B cell (primary cell): Measurements from ENCODE around the gene XRCC4. TPM values are rescaled to one million over a fixed set of nuclear protein-coding genes. Genes with fewer than 3 reads are reported as not detected.

Experiments used
- ATAC-seq: fragments of 200-7000 bp; cut with Tn5 transposase; one replicate; pipeline ENCODE4 v1.10.0; 2021; ENCODE audit warnings: low read depth, mild to moderate bottlenecking, moderate number of reproducible peaks, moderate library complexity
- CTCF ChIA-PET: fragments of 350-600 bp; sonication (Branson Sonifier 250); formaldehyde crosslinking; loops from one replicate; lab custom pipeline; 2021; ENCODE audit warnings: antibody characterized with exemption, inconsistent platforms; lab: Charles Lee
- POLR2A ChIA-PET: fragments of 350-600 bp; sonication (Branson Sonifier 250); formaldehyde crosslinking; loops from one replicate; lab custom pipeline; 2021; ENCODE audit warnings: antibody characterized with exemption; lab: Charles Lee
- DNase-seq: peaks from one replicate; pipeline ENCODE4 v3.0.0; 2013
- H2AFZ ChIP-seq: 2 replicates; pipeline ENCODE4 v1.6.1; 2012; ENCODE audit warnings: mild to moderate bottlenecking, low read depth, low read length; ENCODE audit not compliant: insufficient read depth, poor library complexity, severe bottlenecking
- H3K27ac ChIP-seq, 2 donors: 1 replicate in 1 of 2; 2 replicates in 1 of 2; pipeline ENCODE4 v1.5.1; 2012 to 2013; ENCODE audit warnings: low read length in 2 of 2, mild to moderate bottlenecking in 2 of 2, moderate library complexity in 1 of 2
- H3K27me3 ChIP-seq, 4 experiments: fragments of 200-600 bp in 1 of 4; sonication (generic) in 1 of 4; replicated peaks in 1 of 4; 1 replicate in 2 of 4; 2 replicates in 2 of 4; pipeline versions ENCODE4 v1.6.1 to v1.7.0; 2013 to 2016; ENCODE audit warnings: low read length in 3 of 4, mild to moderate bottlenecking in 2 of 4, mixed read lengths in 1 of 4, moderate library complexity in 1 of 4; ENCODE audit not compliant: insufficient read depth in 4 of 4, control insufficient read depth in 3 of 4; ENCODE audit errors: control extremely low read depth in 1 of 4
- H3K36me3 ChIP-seq, 2 experiments: replicated peaks in 1 of 2; 1 replicate in 1 of 2; 2 replicates in 1 of 2; pipeline versions ENCODE4 v1.6.1 to v1.7.1; 2013; ENCODE audit warnings: low read length in 1 of 2; ENCODE audit not compliant: insufficient read depth in 2 of 2, control insufficient read depth in 1 of 2; ENCODE audit errors: control extremely low read depth in 1 of 2, extremely low read depth in 1 of 2
- H3K4me1 ChIP-seq, 2 donors: fragments of 200-600 bp in 1 of 2; sonication (generic) in 1 of 2; 1 replicate in 1 of 2; 2 replicates in 1 of 2; pipeline versions ENCODE4 v1.5.1 to v1.6.1; 2013 to 2017; ENCODE audit warnings: low read length in 2 of 2; ENCODE audit not compliant: control insufficient read depth in 2 of 2, insufficient read depth in 2 of 2
- H3K4me2 ChIP-seq: replicated peaks from 2 replicates; pipeline ENCODE3; 2012; ENCODE audit warnings: mild to moderate bottlenecking, low read depth, low read length; ENCODE audit not compliant: poor library complexity, severe bottlenecking
- H3K4me3 ChIP-seq, 5 experiments: fragments of 200-600 bp in 1 of 5; sonication (generic) in 1 of 5; 1 replicate in 3 of 5; 2 replicates in 2 of 5; pipeline versions ENCODE4 v1.5.1 to v1.7.0; 2011 to 2016; ENCODE audit warnings: low read length in 4 of 5, mild to moderate bottlenecking in 4 of 5, low read depth in 2 of 5, control low read depth in 1 of 5, moderate library complexity in 1 of 5; ENCODE audit not compliant: insufficient read depth in 1 of 5; ENCODE audit errors: control extremely low read depth in 1 of 5, extremely low read depth in 1 of 5
- H3K79me2 ChIP-seq: fragments of 200-600 bp; sonication (generic); one replicate; pipeline ENCODE4 v1.6.0; 2016; ENCODE audit warnings: low read length; ENCODE audit not compliant: control insufficient read depth, insufficient read depth
- H3K9ac ChIP-seq: fragments of 200-600 bp; sonication (generic); 2 replicates; pipeline ENCODE4 v1.6.1; 2017; ENCODE audit warnings: mild to moderate bottlenecking, low read length, moderate library complexity
- H3K9me3 ChIP-seq, 3 donors: one replicate each; pipeline versions ENCODE4 v1.6.1 to v1.7.1; 2013; ENCODE audit warnings: low read length in 2 of 3; ENCODE audit not compliant: control insufficient read depth in 2 of 3, insufficient read depth in 1 of 3; ENCODE audit errors: control extremely low read depth in 1 of 3
- H4K20me1 ChIP-seq: 2 replicates; pipeline ENCODE4 v1.6.0; 2012; ENCODE audit warnings: mild to moderate bottlenecking, low read length; ENCODE audit not compliant: insufficient read depth, control insufficient read depth, poor library complexity, severe bottlenecking
- H3K27ac Mint-ChIP-seq: one replicate; pipeline ENCODE4 v1.8.0; 2021; ENCODE audit warnings: mixed read lengths
- H3K27me3 Mint-ChIP-seq: one replicate; pipeline ENCODE4 v1.8.0; 2021; ENCODE audit warnings: mixed read lengths
- H3K4me1 Mint-ChIP-seq: one replicate; pipeline ENCODE4 v1.8.0; 2021; ENCODE audit warnings: mixed read lengths
- H3K4me3 Mint-ChIP-seq: one replicate; pipeline ENCODE4 v1.8.0; 2021; ENCODE audit warnings: mixed read lengths
- H3K9me3 Mint-ChIP-seq: one replicate; pipeline ENCODE4 v1.8.0; 2022; ENCODE audit warnings: mixed read lengths; ENCODE audit not compliant: insufficient read depth
- EZH2 ChIP-seq: IDR thresholded peaks from 2 replicates; pipeline ENCODE4 v1.6.1; 2012; ENCODE audit warnings: borderline replicate concordance, low read depth, mild to moderate bottlenecking, moderate library complexity, low read length; ENCODE audit not compliant: insufficient read depth, poor library complexity, severe bottlenecking
- WGBS: methylation state at CpG from one replicate; pipeline ENCODE4 v1.1.5; 2013; ENCODE audit warnings: missing lambda C conversion rate; ENCODE audit not compliant: insufficient coverage; 5-methylcytosine and 5-hydroxymethylcytosine counted together
- intact Hi-C: fragments of 100-400 bp; cut with micrococcal nuclease; formaldehyde crosslinking; loops from one replicate; pipeline ENCODE4 v1.10.0; 2022
- polyA plus RNA-seq: library from polyadenylated mRNA; depleted of rRNA; stranded (reverse); fragments of >200 nt; gene quantifications from 2 replicates; pipeline ENCODE4 v1.2.3, GENCODE V29; 2012
- total RNA-seq, 2 donors: library from RNA; stranded (reverse); fragments of 120-200 nt in 1 of 2; gene quantifications; 1 replicate in 1 of 2; 2 replicates in 1 of 2; pipeline versions ENCODE4 v1.2.3 to v1.2.4, GENCODE V29; 2013 to 2022
- TF ChIP-seq, protein P1 (sequence below): fragments of 200-600 bp; IDR thresholded peaks from one replicate; pipeline ENCODE4 v1.8.0; 2022; ENCODE audit warnings: antibody characterized with exemption, mild to moderate bottlenecking

Gene XRCC4
- total and polyA plus RNA-seq, 2 donors (not counting 1 experiment from before 2014, with no cell fraction given), result 1.3 to 7.7 TPM

GRCh38 chr5:83184534-83184933 lies 107.2 kb downstream of the XRCC4 start:
- Histone ChIP-seq H3K4me3 (no peak overlapping the region), H3K36me3 (no peaks in the 10 kb centered on the region), H4K20me1 (no peaks in the 10 kb centered on the region), H3K27ac (no peak overlapping the region), H3K79me2 (no peaks in the 10 kb centered on the region), H3K9me3 (no peaks in the 10 kb centered on the region), H3K4me1 (no peaks in the 10 kb centered on the region), H3K27me3 (no peaks in the 10 kb centered on the region), H3K4me2 (no peak overlapping the region), H3K9ac (no peak overlapping the region), H2AFZ (no peak overlapping the region)
- H3K9me3 Mint-ChIP-seq, result peaks cover 2% of the 10 kb centered on the region
- DNase-seq (no peak), ATAC-seq (no peak)
- CTCF ChIA-PET, result no interaction called here
- no peaks in the 10 kb centered on the region for H3K27me3 Mint-ChIP-seq
- H3K4me1 Mint-ChIP-seq, result no peaks in the 10 kb centered on the region
- H3K27ac Mint-ChIP-seq, result no peak overlapping the region
- no peak for TF ChIP-seq EZH2
- TF ChIP-seq, protein P1, sequence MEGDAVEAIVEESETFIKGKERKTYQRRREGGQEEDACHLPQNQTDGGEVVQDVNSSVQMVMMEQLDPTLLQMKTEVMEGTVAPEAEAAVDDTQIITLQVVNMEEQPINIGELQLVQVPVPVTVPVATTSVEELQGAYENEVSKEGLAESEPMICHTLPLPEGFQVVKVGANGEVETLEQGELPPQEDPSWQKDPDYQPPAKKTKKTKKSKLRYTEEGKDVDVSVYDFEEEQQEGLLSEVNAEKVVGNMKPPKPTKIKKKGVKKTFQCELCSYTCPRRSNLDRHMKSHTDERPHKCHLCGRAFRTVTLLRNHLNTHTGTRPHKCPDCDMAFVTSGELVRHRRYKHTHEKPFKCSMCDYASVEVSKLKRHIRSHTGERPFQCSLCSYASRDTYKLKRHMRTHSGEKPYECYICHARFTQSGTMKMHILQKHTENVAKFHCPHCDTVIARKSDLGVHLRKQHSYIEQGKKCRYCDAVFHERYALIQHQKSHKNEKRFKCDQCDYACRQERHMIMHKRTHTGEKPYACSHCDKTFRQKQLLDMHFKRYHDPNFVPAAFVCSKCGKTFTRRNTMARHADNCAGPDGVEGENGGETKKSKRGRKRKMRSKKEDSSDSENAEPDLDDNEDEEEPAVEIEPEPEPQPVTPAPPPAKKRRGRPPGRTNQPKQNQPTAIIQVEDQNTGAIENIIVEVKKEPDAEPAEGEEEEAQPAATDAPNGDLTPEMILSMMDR, result no peak
- intact Hi-C loops, result no loop called here
- POLR2A ChIA-PET, result no interaction called here
- WGBS, result no CpG with 5 or more reads among the region's 3 CpGs
- no peak overlapping the region for H3K4me3 Mint-ChIP-seq

GRCh38 chr5:83192947-83193346 lies 115.6 kb downstream of the XRCC4 start:
- ATAC-seq (no peak), DNase-seq (no peak)
- H3K27me3 ChIP-seq, result no peaks in the 10 kb centered on the region
- no peak overlapping the region for H3K9ac ChIP-seq
- Mint-ChIP-seq H3K4me3 (no peak overlapping the region), H3K9me3 (no peaks in the 10 kb centered on the region), H3K27me3 (no peaks in the 10 kb centered on the region), H3K4me1 (no peaks in the 10 kb centered on the region), H3K27ac (no peak overlapping the region)
- ChIA-PET CTCF (no interaction called here), POLR2A (no interaction called here)
- WGBS, result 78% methylated on average over 1 of the region's 5 CpGs
- H3K27ac ChIP-seq, result no peak overlapping the region
- H3K4me2 ChIP-seq, result no peak overlapping the region
- H3K9me3 ChIP-seq, result no peaks in the 10 kb centered on the region
- H4K20me1 ChIP-seq, result no peaks in the 10 kb centered on the region
- no peaks in the 10 kb centered on the region for H3K79me2 ChIP-seq
- H2AFZ ChIP-seq, result no peak overlapping the region
- TF ChIP-seq, protein P1, result no peak
- no peak for TF ChIP-seq EZH2
- H3K4me3 ChIP-seq, result no peak overlapping the region
- H3K36me3 ChIP-seq, result no peaks in the 10 kb centered on the region
- H3K4me1 ChIP-seq, result no peaks in the 10 kb centered on the region
- intact Hi-C loops, result no loop called here
